IPS-NIHi7 (cell line): ENCODE results near the gene VAMP5.
"Not testable (repeated sequence)": the region's sequence is repeated elsewhere in the genome, so short reads cannot be mapped to it uniquely, and the experiment has no call there.

Source experiments
- DNase-seq: peaks from one replicate; pipeline ENCODE4 v3.0.0; 2012; ENCODE audit warnings: mixed read lengths; ENCODE audit errors: extremely low spot score

Gene VAMP5

GRCh38 chr2:85584857-85585780 lies 888 bp downstream of the VAMP5 start:
- DNase-seq: peak; percentile 27

DNA sequence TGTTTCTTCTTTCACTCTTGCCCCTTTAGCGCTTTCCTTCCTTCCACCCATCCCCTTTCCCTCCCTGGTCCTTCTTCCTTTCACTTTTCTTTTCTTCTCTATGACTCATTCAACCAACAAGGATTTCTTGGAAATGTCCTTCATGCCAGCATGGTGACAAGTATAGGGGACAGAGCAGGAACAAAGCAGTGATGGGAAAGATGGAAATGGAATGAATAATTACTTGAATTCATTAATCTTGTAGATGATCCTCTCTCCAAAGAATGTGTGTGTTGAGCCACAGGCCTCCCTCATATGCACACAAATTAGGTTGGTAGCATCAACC lies 1.5 kb downstream of the VAMP5 start:
- DNase-seq: no peak

GRCh38 chr2:85588236-85588635 lies 4.0 kb downstream of the VAMP5 start:
- DNase-seq: no peak

DNA sequence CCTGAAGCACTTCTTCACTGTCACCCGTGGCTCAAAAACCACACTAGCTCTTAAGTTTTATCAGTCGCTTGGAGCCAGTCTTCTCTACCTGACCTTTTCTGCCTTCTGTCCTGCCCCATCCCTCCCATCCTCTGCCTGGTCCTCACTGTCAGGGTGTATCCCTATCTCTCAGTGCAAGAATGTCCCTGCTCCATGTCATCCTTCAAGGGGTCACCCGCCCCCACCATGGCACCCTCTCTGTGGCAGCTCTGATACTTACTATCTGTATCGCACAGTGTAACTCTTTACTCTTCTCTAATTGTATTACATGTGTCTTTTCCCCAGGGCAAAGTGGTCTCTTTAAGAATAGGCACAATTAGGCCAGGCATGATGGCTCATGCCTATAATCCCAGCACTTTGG lies 4.4 kb downstream of the VAMP5 start:
- no peak for DNase-seq

DNA sequence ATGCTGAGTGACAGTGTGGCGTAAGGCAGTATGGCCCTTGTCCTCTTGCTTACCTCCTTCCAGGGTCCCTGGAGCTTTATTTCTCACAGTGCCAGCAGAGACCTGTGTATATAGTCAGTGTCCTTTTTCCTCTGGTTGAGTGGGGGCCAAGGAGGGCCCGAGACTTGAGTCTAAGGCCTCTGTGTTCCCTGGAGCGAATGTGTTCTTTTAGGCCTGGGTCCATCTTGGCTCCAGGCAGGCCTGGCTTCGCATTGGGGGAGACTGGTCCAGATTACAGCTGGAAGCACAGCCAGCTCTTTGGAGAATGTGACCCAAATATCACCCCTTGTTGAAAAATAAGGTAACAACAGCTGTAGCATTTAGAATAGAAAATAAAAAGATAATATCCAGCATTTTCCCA lies 5.0 kb downstream of the VAMP5 start:
- no peak for DNase-seq

DNA sequence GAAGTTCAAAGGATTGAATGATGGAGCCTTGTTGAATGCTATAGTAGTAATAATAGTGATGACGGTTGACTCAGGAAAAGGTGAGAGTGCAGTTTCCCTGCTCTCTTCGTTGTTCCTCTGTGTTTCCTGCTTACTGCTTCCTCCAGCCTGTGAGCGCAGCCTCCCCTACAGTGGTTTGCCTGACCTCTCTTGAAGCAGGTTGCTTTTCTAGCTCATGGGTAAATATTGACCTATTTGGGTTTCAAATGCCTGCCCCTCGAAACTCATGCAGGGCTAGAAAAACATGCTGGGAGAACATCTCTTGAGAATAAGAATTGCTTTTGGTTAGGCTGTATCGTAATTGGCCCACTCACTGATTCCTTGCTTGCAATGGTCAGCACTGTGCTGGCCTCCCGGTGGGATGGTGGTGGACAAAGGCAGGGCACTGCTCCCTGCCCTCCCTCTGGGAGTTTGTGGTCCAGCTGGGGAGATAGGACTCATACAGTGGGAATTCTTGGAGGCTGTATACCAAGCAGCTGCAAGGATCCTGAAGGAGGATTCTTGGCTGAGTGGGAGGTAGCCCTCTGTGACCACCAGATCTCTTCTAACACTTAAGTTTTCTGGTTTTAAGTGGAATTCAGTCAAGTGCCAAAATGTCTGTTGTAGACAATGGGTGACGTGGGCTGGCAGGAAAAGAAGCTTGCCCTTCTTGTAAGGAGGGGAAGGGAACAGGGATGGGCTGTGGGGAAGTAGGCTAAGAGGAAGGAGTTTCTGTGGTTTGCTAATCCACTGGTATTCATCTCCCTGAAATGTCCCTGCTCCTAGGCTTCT lies 6.0 kb downstream of the VAMP5 start:
- DNase-seq: no peak

DNA sequence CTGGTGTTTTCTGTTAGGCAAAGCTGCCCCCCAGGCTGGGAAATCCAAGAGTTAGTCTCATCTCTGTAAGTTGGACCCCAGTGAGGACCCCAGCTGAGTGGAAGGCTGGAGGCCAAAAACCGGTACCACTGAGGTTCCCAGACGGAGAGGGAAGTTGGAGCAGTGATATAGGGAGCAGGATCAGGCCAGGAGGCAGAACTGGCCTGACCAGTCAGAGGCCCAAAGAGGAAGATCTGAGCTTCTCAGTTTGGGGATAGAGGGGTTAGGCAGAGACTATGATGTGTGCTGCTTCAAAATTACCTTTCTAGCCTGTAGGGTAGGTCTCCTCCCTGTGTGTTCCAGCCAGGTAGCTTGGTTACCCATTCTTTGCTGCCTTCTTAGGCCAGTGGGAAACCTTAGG lies 6.7 kb downstream of the VAMP5 start:
- DNase-seq: no peak

DNA sequence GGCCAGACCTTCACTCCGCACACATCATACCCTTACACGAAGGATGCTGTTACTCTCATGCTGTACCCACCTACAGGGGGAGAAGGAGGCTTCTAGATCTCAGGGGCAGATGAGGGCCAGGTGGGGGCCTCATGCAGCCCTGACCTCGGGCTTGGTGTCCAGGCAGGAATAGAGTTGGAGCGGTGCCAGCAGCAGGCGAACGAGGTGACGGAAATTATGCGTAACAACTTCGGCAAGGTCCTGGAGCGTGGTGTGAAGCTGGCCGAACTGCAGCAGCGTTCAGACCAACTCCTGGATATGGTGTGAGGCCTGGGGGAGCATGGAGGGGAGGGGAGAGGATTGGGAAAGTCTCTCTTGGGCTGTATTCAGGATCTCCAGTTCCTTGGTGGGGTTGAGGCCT lies 7.3 kb downstream of the VAMP5 start:
- no peak for DNase-seq

DNA sequence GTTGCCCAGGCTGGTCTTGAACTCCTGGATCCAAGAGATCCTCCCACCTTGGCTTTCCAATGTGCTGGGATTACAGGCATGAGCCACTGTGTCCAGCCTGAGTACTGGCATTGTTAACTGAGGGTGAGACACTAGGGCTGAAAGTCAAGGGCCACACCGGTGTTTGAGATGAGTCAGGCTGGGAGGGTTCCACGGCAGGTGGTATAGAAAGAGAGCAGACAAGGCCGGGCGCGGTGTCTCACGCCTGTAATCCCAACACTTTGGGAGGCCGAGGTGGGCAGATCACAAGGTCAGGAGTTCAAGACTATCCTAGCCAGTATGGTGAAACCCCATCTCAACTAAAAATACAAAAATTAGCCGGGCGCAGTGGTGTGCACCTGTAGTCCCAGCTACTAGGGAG lies 8.1 kb downstream of the VAMP5 start:
- DNase-seq: not testable (repeated sequence)

GRCh38 chr2:85593023-85593422 lies 8.8 kb downstream of the VAMP5 start:
- no peak for DNase-seq

- DNase-seq: no peak
Observed at GRCh38 chr2:85594715-85595300, 10.6 kb downstream of the VAMP5 start.

DNA sequence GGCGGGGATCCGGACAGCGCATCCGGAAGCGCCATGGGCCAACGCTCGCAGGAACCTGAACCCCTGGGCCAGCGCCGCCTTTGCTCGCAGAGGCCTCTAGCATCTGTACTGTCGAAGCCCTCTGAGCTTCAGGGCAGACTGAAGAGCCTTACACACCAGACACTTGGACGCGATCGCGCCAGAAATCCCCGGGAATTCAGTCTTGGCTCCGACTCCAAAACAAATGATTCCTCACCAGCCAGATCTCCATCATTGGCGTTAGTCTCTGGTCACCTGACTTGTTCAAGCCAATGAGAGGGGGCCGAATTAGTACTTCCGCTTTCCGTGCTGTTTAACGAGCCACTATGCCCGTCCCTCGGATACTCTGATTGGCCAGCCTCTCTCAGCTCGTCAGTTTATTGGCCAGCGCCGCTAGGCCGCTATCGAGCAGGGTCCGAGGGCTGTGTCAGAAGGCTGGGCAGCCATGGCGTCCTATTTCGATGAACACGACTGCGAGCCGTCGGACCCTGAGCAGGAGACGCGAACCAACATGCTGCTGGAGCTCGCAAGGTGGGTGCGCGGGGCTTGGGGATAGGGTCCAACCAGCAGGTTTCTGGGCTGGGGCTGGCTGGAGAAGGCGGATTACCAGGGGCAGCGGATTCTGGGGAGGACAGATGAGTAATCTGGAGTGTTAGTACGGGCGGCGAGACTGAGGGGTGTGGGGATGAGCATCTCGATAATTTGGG lies 11.2 kb downstream of the VAMP5 start, which contains the start of gene RNF181:
Gene RNF181, plus strand, starts transcription at position 445 of the 725 bp plus-strand sequence. Its CDS starts 19 bp downstream, at position 464.
- DNase-seq: peak; percentile 97

DNA sequence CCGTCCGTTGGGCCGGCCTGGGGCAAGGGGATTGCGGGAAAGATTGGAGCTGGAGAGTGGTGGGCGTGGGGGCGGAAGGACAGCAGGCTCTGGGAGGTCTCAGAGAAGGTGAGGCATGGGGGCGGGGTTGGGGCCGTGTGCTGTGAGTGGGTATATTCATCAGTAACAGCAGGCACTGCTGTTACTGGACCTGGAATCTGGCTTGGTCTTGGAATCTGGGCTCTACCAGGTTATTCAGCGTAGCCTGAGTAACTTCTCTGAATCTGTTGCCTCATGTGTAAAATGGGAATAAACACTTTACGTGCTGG lies 11.7 kb downstream of the VAMP5 start:
- DNase-seq: no peak

DNA sequence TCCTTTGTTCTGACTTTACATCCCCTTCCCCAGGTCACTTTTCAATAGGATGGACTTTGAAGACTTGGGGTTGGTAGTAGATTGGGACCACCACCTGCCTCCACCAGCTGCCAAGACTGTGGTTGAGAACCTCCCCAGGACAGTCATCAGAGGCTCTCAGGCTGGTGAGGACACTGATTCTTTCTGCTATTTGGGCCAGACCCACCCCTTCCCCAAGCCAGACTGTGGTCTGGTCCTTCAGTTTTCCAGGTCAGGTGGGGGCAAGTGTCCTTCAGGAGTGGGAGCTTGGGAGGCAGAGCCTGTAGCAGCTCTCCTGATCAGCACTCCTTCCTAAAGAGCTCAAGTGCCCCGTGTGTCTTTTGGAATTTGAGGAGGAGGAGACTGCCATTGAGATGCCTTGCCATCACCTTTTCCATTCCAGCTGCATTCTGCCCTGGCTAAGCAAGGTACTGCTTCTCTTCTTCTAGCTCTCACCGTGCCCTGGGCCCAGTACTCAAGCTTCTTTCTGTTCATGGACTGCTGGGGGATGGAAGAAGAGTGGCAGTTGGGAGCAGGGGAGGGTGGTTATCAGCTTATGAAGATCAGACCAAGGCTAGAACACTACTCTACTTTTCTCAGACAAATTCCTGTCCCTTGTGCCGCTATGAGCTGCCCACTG lies 12.4 kb downstream of the VAMP5 start:
- no peak for DNase-seq

DNA sequence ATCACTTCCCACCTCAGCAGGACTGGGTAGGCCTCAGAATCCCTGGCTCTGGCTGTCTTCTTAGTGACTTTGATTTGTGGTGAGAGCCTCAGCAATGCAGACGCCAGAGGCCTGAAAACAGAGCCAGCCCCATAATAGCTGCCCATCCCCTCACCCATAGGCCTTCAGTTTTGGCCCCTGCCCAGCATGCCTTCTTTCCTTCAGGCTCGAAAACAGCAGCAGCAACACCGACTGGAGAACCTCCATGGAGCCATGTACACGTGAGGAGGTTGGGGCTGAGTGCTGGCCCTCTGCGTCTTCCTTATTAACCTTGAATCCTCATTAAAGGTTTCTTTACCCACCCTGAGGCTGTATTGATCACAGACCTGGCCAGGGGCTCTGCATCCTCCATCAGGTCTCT lies 13.0 kb downstream of the VAMP5 start:
- DNase-seq: no peak

DNA sequence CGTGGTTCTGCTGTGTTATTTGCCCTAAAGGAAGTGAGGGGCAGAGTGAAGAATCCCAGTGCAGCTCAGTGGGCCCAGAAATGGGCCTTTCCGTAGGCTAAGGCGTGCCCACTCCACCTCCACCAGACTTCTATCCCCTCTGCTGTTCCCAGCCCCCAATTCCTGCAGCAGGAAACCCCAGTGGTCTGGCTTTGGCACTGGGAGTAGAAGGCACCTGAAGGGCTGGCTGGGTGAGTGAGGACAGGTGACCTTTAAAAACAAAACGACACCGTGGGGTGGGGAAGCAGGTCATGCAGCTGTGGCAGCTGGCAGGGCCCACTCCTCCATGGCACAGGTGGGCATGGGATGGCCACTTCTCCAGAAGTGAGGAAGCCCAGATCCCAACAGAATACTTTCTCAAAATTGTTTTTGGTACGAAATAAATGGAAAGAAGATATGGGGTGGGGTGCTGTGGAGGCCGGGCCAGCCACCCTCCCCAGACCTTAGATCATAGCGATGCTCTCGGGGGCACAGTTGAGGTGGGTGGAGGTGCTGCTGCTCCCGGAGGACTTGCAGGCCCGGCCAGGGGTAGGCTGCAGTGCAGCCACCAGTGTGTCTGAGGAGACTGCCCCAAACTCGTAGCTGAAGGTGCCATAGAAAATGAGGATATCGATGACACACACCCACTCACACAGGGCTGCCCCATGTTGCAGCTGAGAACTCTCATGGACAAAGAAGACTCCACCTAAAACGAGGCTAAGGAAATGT lies 14.5 kb downstream of the VAMP5 start:
- DNase-seq: no peak

- no peak for DNase-seq
Observed at GRCh38 chr2:85599468-85600234, 15.4 kb downstream of the VAMP5 start.

GRCh38 chr2:85600235-85600575 lies 16.0 kb downstream of the VAMP5 start:
- DNase-seq: no peak

DNA sequence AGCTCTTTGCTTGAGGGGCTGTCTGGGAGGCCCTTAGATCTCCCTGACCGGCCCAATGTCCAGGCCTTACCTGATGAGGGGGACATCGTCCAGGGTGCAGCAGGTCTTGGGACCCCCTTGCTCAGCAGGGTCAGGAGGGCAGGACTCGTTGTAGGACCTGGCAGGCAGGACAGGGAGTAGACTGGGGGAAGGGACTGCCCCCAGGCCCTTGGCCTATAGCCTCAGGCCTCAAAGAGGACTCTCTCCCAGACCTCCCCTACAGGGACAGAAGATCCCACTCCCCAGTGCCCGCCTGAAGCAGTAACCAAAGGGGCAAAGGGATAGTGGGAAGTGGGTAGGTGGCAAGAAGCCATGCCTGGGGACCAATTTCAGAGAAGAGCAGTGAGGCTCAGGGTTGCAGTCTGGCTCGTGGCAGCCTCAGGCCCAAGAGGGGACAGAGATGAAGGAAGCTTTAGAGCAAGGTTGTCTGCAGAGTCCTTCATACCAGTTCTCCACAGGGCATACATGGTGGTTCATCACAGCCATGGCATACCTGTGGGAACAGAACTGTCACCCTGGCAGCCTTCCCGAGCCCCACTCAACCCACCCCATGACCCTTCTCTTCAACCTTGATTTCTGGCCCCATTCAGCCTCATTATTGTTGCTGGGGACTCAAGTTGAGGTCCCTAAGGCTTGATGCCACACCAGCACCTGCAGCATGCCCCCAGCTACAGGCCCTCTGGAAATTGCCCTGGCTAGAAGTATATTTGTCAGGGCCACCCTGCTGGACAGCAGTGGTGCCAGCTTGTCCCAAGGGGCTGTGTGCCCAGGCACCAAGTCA lies 16.9 kb downstream of the VAMP5 start:
- DNase-seq: no peak
